ENCODE results near the gene PKIB.

DNA sequence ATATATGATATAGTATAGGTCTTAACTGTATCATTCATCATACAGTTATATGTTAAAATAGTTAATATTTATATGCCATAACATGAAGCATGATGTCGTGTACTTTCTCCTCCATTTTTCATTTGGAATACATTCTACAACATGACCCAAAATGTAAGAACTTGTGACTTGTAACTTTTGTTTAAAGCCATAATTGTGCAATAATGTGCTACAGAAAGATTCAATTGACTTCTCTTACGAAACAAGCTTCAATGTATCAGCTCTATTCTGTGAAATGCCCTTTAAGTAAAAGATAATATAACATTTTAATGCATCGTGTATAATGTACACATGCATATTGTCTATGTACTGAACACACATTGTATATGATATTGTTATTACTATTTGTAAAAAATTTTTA, 92.6 kb downstream of the PKIB start:
- TF ChIP-seq, protein P1, sequence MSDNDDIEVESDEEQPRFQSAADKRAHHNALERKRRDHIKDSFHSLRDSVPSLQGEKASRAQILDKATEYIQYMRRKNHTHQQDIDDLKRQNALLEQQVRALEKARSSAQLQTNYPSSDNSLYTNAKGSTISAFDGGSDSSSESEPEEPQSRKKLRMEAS (IDR thresholded peaks at IDR 0.05; ENCODE audit: low read depth, low read length) = no peak
- TF ChIP-seq, protein P2, sequence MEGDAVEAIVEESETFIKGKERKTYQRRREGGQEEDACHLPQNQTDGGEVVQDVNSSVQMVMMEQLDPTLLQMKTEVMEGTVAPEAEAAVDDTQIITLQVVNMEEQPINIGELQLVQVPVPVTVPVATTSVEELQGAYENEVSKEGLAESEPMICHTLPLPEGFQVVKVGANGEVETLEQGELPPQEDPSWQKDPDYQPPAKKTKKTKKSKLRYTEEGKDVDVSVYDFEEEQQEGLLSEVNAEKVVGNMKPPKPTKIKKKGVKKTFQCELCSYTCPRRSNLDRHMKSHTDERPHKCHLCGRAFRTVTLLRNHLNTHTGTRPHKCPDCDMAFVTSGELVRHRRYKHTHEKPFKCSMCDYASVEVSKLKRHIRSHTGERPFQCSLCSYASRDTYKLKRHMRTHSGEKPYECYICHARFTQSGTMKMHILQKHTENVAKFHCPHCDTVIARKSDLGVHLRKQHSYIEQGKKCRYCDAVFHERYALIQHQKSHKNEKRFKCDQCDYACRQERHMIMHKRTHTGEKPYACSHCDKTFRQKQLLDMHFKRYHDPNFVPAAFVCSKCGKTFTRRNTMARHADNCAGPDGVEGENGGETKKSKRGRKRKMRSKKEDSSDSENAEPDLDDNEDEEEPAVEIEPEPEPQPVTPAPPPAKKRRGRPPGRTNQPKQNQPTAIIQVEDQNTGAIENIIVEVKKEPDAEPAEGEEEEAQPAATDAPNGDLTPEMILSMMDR (IDR thresholded peaks at IDR 0.05; ENCODE audit: low read depth, low read length) = no peak
- no peak for TF ChIP-seq POLR2A (IDR thresholded peaks at IDR 0.05; ENCODE audit: extremely low read depth, insufficient read length)
- no peak for TF ChIP-seq MYC (IDR thresholded peaks at IDR 0.05; ENCODE audit: low read depth, low read length)

All from NB4 (cell line).